Lower leg skin (tissue), 4 donors: ENCODE measurements around the gene CXCR3. TPM values are rescaled to one million over a fixed set of nuclear protein-coding genes. Genes with fewer than 3 reads are reported as not detected.

Experiments
- DNase-seq, 2 donors: peaks; one replicate each; pipeline ENCODE4 v3.0.0-alpha.2; 2019; ENCODE audit warnings: low spot score in 2 of 2
- H3K4me3 ChIP-seq: fragments of 200-600 bp; sonication (generic); 2 replicates; pipeline ENCODE4 v1.5.1; 2017; ENCODE audit warnings: mild to moderate bottlenecking, low read depth; ENCODE audit not compliant: poor library complexity, severe bottlenecking
- CTCF ChIP-seq, 3 donors: fragments of 450-650 bp; IDR thresholded peaks; one replicate each; pipeline ENCODE4 v1.5.1; 2016; ENCODE audit warnings: antibody characterized with exemption in 3 of 3, mild to moderate bottlenecking in 3 of 3, moderate library complexity in 2 of 3
- POLR2A ChIP-seq, 2 donors: fragments of 450-650 bp; IDR thresholded peaks; one replicate each; pipeline ENCODE4 v1.6.1; 2016 to 2017; ENCODE audit warnings: antibody characterized with exemption in 2 of 2, mild to moderate bottlenecking in 1 of 2, moderate library complexity in 1 of 2
- WGBS, 2 donors: methylation state at CpG; one replicate each; pipeline ENCODE4 v1.1.5; 2018; 5-methylcytosine and 5-hydroxymethylcytosine counted together
- intact Hi-C: fragments of 100-400 bp; cut with DNase I; formaldehyde crosslinking; loops from one replicate; pipeline ENCODE4 v1.15.0; 2023; ENCODE audit warnings: low total_unique reads
- total RNA-seq, 4 donors: library from RNA; depleted of rRNA; stranded (reverse); fragments of >200 nt; gene quantifications; one replicate each; pipeline ENCODE4 v1.1.0, GENCODE V29; 2016

CXCR3 gene
- total RNA-seq, 4 donors from 2014 or later = not detected

GRCh38 chrX:71661919-71662318 is 43.6 kb upstream of the CXCR3 start:
- 83 to 90% methylated on average over 9 to 12 of the region's 12 CpGs for WGBS, 2 donors
- no peak overlapping the region for H3K4me3 ChIP-seq
- intact Hi-C loops = no loop called here
- peak in 1 of 2 donors; percentile 80 for DNase-seq
- TF ChIP-seq POLR2A (IDR thresholded peaks at IDR 0.05) (no peak), CTCF (IDR thresholded peaks at IDR 0.05) (no peak)

- intact Hi-C loops = no loop called here
- H3K4me3 ChIP-seq = no peak overlapping the region
- peak in 1 of 2 donors; percentile 61 for DNase-seq
- WGBS, 2 donors = 77 to 84% methylated on average over 15 to 22 of the region's 22 CpGs
- TF ChIP-seq CTCF (IDR thresholded peaks at IDR 0.05) (no peak), POLR2A (IDR thresholded peaks at IDR 0.05) (no peak)
These were observed 42.5 kb upstream of the CXCR3 start for GRCh38 chrX:71660562-71661416.

GRCh38 chrX:71659959-71660358 is 41.6 kb upstream of the CXCR3 start:
- intact Hi-C loops = no loop called here
- TF ChIP-seq POLR2A (IDR thresholded peaks at IDR 0.05) (no peak), CTCF (IDR thresholded peaks at IDR 0.05) (no peak)
- DNase-seq = peak in 1 of 2 donors; percentile 75
- no peak overlapping the region for H3K4me3 ChIP-seq
- WGBS, 2 donors = 87 to 92% methylated on average over 2 to 6 of the region's 6 CpGs

- 65 to 77% methylated on average over 3 of the region's 3 CpGs for WGBS, 2 donors
- H3K4me3 ChIP-seq = no peak overlapping the region
- intact Hi-C loops = no loop called here
- DNase-seq = no peak
- TF ChIP-seq POLR2A (IDR thresholded peaks at IDR 0.05) (no peak), CTCF (IDR thresholded peaks at IDR 0.05) (no peak)
These were observed 41.0 kb upstream of the CXCR3 start for GRCh38 chrX:71659342-71659741.

GRCh38 chrX:71657267-71657666 is 39.0 kb upstream of the CXCR3 start:
- TF ChIP-seq CTCF (IDR thresholded peaks at IDR 0.05) = no peak
- H3K4me3 ChIP-seq = no peak overlapping the region
- intact Hi-C loops = no loop called here
- no peak for DNase-seq
- 71 to 77% methylated on average over 4 of the region's 4 CpGs for WGBS, 2 donors
